A673 (cell line): ENCODE results near the gene CASZ1. TPM values are rescaled to one million over a fixed set of nuclear protein-coding genes. Genes with fewer than 3 reads are reported as not detected.

ENCODE experiments used
- BruUV-seq: library from RNA; stranded (reverse); fragments of 400-500 nt; replicated peaks from 2 replicates; lab custom pipeline; 2021; lab: Mats Ljungman, UMichigan
- CTCF ChIA-PET: fragments of 300-600 bp; sonication (Branson Sonifier 250); formaldehyde crosslinking; loops from one replicate; lab custom pipeline; 2022; ENCODE audit warnings: antibody characterized with exemption; lab: Charles Lee
- POLR2A ChIA-PET: fragments of 300-600 bp; sonication (Branson Sonifier 250); formaldehyde crosslinking; loops from one replicate; lab custom pipeline; 2022; ENCODE audit warnings: antibody characterized with exemption; ENCODE audit not compliant: low non-redundant PET; lab: Charles Lee
- DNase-seq: peaks from one replicate; pipeline ENCODE4 v3.0.0-alpha.2; 2015; ENCODE audit warnings: low spot score
- H3K27ac ChIP-seq: fragments of 200-600 bp; sonication (generic); 2 replicates; pipeline ENCODE4 v1.5.1; 2016; ENCODE audit warnings: mixed run types, low read depth, mild to moderate bottlenecking, mixed read lengths, antibody characterized with exemption, low read length; ENCODE audit not compliant: poor library complexity, severe bottlenecking
- H3K27me3 ChIP-seq: fragments of 200-600 bp; sonication (generic); replicated peaks from 2 replicates; pipeline ENCODE4 v1.6.1; 2017; ENCODE audit warnings: mixed run types, low read depth, mild to moderate bottlenecking, mixed read lengths, antibody characterized with exemption, low read length; ENCODE audit not compliant: insufficient read depth, poor library complexity
- H3K36me3 ChIP-seq: fragments of 200-600 bp; sonication (generic); 2 replicates; pipeline ENCODE4 v1.6.1; 2016; ENCODE audit warnings: mixed run types, mild to moderate bottlenecking, mixed read lengths, antibody characterized with exemption, low read length; ENCODE audit not compliant: insufficient read depth, poor library complexity, severe bottlenecking
- H3K4me1 ChIP-seq: fragments of 200-600 bp; sonication (generic); 2 replicates; pipeline ENCODE4 v1.6.1; 2017; ENCODE audit warnings: mixed run types, mild to moderate bottlenecking, mixed read lengths, antibody characterized with exemption, low read length; ENCODE audit not compliant: insufficient read depth, poor library complexity, severe bottlenecking
- H3K4me3 ChIP-seq: fragments of 200-600 bp; sonication (generic); 2 replicates; pipeline ENCODE4 v1.5.1; 2016; ENCODE audit warnings: low read depth, mixed run types, mild to moderate bottlenecking, mixed read lengths, low read length; ENCODE audit not compliant: poor library complexity, severe bottlenecking
- H3K9me3 ChIP-seq: fragments of 200-600 bp; sonication (generic); 2 replicates; pipeline ENCODE4 v1.6.1; 2016; ENCODE audit warnings: mixed run types, low read depth, mild to moderate bottlenecking, mixed read lengths, antibody characterized with exemption, low read length; ENCODE audit not compliant: poor library complexity, severe bottlenecking
- CTCF ChIP-seq: fragments of 300-800, 200-600 bp; sonication (generic); conservative IDR thresholded peaks from 2 replicates; pipeline ENCODE4 v1.5.1; 2017; ENCODE audit warnings: low read depth, mild to moderate bottlenecking, antibody characterized with exemption, low read length, moderate library complexity, mixed read lengths
- EZH2 ChIP-seq: fragments of 200-600 bp; sonication (generic); IDR thresholded peaks from 2 replicates; pipeline ENCODE4 v1.6.1; 2017; ENCODE audit warnings: borderline replicate concordance, low read depth, mild to moderate bottlenecking, mixed read lengths, antibody characterized with exemption, low read length; ENCODE audit not compliant: poor library complexity, severe bottlenecking
- intact Hi-C: fragments of 100-400 bp; cut with micrococcal nuclease; formaldehyde crosslinking; loops from one replicate; pipeline ENCODE4 v1.10.0; 2022; ENCODE audit not compliant: unreplicated experiment
- total RNA-seq: library from RNA; stranded (reverse); gene quantifications from 2 replicates; pipeline ENCODE4 v1.2.3, GENCODE V29; 2021

The CASZ1 gene
- total RNA-seq, 1 experiment from 2014 or later, result 1.9 TPM

GRCh38 chr1:10761503-10762152 is 34.8 kb downstream of the CASZ1 start:
- no peak for DNase-seq
- Histone ChIP-seq H3K27me3 (no peaks in the 10 kb centered on the region), H3K9me3 (no peaks in the 10 kb centered on the region), H3K36me3 (no peaks in the 10 kb centered on the region), H3K4me1 (no peaks in the 10 kb centered on the region), H3K27ac (no peak overlapping the region), H3K4me3 (no peak overlapping the region)
- no TSS peak for BruUV-seq
- TF ChIP-seq EZH2 (no peak), CTCF (no peak)
- ChIA-PET POLR2A (no interaction called here), CTCF (no interaction called here)
- intact Hi-C loops, result no loop called here

GRCh38 chr1:10760566-10761502 is 35.6 kb downstream of the CASZ1 start:
- TF ChIP-seq CTCF (no peak), EZH2 (no peak)
- POLR2A ChIA-PET, result no interaction called here
- Histone ChIP-seq H3K27me3 (no peaks in the 10 kb centered on the region), H3K27ac (no peak overlapping the region), H3K9me3 (no peaks in the 10 kb centered on the region), H3K4me1 (peaks cover 6% of the 10 kb centered on the region), H3K4me3 (no peak overlapping the region), H3K36me3 (no peaks in the 10 kb centered on the region)
- no TSS peak for BruUV-seq
- intact Hi-C loops, result no loop called here
- CTCF ChIA-PET, result no interaction called here
- DNase-seq, result no peak

- intact Hi-C loops, result no loop called here
- no peak for TF ChIP-seq CTCF
- TF ChIP-seq EZH2, result no peak
- Histone ChIP-seq H3K4me1 (peaks cover 9% of the 10 kb centered on the region), H3K27ac (no peak overlapping the region), H3K27me3 (no peaks in the 10 kb centered on the region), H3K9me3 (no peaks in the 10 kb centered on the region), H3K4me3 (no peak overlapping the region), H3K36me3 (no peaks in the 10 kb centered on the region)
- POLR2A ChIA-PET, result no interaction called here
- BruUV-seq, result no TSS peak
- CTCF ChIA-PET, result no interaction called here
- DNase-seq, result no peak
Measured at GRCh38 chr1:10759413-10760200, 36.8 kb downstream of the CASZ1 start.
